CD4-positive, alpha-beta T cell treated with Interleukin-17A for 1 hour (primary cell): ENCODE measurements around the gene ZBTB38.

Experiments
- DNase-seq: peaks from one replicate; pipeline ENCODE4 v3.0.0-alpha.2; 2020

The ZBTB38 gene

GRCh38 chr3:141337991-141338390 is 30.3 kb upstream of the ZBTB38 start:
- no peak for DNase-seq

GRCh38 chr3:141338881-141339280 is 29.4 kb upstream of the ZBTB38 start:
- DNase-seq, result no peak

GRCh38 chr3:141341536-141341935 is 26.8 kb upstream of the ZBTB38 start:
- DNase-seq, result no peak

GRCh38 chr3:141342386-141342785 is 25.9 kb upstream of the ZBTB38 start:
- DNase-seq, result no peak

- DNase-seq, result no peak
Observed at GRCh38 chr3:141343077-141343476, 25.2 kb upstream of the ZBTB38 start.

DNA sequence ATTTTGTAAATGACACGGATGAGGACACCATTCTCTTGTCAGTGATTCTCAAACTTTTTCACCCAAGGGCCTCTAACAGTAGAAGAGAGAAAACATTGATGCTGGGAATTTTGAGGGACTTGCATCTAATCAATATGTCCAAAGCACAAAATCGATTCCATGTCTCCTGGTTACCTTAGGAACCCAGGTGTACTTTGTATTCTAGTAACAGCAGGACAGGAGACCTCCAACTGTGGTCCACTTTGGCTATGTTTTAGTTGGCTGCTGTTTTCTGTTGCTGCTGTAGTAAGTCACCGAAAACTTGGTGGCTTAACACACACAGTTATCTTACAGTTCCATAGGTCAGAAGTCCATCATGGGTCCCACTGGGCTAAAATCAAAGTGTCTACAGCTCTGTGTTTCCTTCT is 24.4 kb upstream of the ZBTB38 start:
- DNase-seq, result no peak

DNA sequence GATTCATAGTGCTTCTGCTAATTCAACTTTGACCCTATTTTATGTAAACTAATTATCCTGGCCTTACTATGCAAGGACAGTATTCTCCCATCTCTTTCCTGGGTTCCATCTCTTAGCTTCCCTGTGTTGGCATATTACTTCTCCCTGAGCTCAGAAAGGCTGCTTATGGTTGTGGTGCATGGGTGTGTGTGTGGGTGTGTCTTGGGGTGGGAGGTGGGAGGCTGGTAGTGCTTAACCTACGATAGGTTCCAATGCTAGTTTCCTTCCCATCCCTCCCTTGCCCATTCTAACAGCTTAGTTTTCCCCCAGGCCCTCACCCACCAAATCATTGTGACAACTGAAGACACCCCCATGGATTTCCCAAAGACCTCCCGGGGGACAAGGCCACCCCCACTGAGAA is 22.8 kb upstream of the ZBTB38 start:
- DNase-seq, result no peak

GRCh38 chr3:141346007-141346406 is 22.3 kb upstream of the ZBTB38 start:
- no peak for DNase-seq

GRCh38 chr3:141346418-141346817 is 21.9 kb upstream of the ZBTB38 start:
- DNase-seq, result no peak

DNA sequence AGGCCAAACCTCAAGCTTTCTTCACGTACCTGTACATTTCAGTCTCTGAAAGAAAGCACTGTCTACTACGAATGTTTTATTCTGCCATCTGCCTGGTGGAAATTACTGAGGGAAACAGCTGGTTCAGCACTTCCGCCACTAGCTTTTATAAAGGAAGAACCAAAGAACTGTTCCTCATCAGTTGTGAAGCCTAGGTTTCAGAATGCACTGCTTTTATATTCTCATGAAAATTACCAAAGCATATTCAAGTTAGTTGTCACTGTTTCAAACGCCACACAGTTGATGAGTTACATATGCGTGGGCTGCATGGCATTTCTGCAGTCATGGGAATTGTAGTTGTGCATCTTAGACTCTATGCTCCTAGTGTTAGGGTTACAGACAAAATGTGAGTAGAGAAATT is 21.5 kb upstream of the ZBTB38 start:
- DNase-seq, result no peak

DNA sequence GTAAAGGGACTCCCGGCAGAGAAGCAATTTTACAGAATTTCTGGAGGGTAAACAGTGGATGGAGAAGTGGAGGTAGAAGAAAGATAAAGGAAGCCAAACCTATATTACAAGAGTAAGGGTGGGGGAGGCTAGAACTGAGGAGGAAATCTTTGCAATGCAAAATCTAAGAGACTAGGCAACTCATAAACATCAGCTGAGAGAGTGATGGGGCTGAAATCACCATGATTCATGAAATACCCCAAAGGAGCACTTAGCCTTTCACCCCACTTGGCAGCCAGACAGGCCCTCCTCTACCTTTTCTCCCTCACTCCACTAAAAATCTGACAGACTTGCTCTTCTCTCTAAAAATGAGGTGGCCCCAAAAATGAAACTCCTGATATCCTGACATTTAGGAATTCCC is 19.5 kb upstream of the ZBTB38 start:
- DNase-seq, result no peak

- no peak for DNase-seq
Observed at GRCh38 chr3:141349711-141350110, 18.6 kb upstream of the ZBTB38 start.

DNA sequence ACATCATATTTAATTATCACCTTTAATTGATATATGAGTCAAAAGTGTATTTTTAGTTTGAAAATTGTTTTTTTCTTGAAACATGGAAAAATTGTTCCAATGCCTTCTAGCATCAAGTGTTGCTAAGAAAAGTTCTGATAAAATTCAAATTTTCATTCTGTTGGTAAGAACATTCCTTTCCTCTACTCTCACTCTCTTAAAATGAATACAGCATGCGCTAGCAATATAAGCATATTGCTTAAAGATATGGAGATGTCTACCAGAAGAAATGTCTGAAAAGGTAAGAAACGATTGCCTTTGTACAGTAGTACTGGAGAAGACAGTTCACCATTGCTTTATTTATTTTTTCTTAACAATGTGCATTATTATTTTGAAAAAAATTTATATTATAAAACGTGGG is 17.6 kb upstream of the ZBTB38 start:
- DNase-seq, result no peak

DNA sequence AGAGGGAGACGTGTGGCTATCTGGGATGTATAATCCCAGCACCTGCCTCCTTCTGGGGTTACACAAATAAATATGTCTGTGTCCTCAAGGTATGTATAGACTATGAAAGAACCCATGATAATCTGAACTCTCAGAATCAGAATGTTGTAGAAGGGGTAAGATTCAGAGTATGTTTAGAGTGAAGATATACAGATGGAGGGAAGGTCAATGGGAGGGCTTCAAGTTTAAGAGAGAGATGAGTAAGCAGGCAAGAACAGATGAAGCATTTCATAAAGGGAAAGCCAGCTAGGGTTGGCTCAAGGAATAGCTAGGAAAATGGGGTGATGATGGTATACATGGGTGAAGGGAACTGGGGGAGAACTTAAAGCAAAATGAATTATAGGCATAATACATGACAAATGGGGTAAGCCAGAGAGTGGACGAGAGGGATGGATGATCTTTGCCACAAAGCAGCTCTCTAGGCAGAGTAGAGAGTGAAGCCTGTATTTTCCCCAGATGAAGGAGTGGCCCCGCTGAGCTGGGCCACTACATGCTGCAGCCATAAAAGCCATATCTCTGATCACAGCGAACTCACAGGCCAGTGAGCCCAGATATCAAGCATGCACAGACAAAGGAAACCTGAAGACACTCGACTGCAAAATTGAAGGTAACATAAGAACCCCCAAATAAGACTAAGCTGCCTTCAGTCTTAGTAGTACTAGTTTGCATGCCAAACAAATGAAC is 15.9 kb upstream of the ZBTB38 start:
- no peak for DNase-seq

DNA sequence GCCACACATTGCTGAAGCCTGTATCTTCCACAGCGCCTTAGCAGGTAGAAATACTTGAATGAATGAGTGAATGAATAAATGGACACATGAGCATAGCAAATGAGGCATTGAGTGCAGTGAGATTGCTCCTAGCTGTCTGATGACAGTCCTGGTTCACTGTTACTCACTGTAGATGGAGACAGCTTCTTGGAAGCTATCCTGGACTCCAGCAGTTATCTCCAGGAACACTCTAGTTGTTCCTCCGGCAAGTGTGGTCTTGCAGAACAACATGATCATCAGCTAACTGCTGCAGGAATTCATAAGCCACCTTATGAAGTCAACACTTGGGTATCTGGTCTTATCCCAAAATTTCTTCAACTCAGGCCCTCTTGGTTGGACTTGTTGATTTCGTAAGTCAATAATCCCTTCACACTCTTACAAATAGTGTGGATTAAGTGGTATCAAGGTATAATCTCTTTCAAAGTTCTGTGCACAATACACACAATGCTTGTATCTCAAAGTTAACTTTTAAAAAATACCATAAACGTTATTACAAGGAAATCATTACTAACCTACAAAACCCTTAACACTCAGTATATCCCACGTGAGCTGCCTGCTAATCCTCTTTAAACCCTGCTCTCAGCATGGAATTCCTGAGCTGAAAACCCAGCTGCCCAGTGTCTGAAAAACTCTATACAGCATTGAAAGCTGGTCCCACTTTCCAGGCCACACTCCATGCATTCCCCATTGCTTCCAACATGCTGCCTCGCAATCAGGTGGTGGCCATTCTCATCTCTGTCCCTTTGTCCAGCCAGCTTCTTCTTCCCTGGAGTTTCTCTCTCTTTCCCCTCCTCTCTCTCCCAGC is 14.4 kb upstream of the ZBTB38 start:
- no peak for DNase-seq

GRCh38 chr3:141354517-141354916 is 13.8 kb upstream of the ZBTB38 start:
- no peak for DNase-seq

DNA sequence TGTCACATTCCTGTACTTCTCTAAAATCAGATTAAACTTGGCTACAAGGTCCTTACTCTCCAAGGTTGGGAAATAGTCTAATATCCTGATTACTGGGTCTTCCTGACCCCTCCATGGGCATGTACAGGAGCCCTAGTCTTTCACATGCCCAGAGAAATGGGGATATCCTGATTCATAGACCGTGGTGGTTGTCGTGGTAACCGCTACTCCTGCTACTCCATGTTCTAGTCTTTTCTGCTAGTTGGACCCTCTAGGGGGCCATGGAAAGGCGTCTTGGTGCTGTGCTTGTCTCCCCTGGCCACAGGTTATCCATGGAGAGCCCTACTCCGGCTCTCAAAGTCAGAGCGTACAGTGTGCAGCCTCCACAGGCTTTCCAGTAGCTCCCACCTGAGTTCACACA is 13.1 kb upstream of the ZBTB38 start:
- no peak for DNase-seq

- no peak for DNase-seq
Observed at GRCh38 chr3:141356046-141356445, 12.3 kb upstream of the ZBTB38 start.

- DNase-seq, result peak; percentile 67
Observed at GRCh38 chr3:141360888-141361598, 7.3 kb upstream of the ZBTB38 start.

DNA sequence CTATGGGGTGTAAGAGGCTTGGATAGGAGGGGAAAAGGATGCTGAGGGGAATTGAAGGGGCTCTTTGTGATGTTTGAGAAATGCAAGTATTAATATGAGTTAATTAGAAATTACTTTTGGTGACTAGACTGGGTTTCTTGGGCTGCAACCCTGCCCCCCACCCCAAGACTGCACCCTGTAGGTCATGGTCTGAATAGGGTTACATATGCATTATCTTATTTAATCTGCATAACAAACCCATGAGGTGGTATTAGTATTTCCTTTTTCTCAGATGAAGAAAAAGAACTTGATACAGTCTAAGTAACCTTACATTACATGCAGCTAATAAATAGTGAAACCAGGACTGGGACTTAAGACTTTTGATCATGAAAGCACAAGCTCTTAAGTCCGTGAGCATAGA is 5.6 kb upstream of the ZBTB38 start:
- DNase-seq, result no peak

DNA sequence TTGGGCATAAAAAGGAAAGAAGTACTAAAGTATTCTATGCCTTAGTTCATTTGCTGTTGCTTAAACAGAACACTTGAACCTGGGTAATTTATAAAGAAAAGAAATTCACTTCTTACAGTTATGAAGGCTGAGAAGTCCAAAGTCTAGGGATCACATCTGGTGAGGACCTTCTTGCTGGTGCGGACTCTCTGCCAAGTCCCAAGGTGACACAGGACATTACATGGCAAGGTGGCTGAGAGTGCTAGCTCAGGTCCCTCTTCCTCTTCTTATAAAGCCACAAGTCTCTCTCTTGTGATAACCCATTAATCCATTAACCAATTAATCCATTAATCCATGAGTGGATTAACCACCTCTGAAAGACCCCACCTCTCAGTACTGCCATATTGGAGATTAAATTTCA is 3.1 kb upstream of the ZBTB38 start:
- no peak for DNase-seq

DNA sequence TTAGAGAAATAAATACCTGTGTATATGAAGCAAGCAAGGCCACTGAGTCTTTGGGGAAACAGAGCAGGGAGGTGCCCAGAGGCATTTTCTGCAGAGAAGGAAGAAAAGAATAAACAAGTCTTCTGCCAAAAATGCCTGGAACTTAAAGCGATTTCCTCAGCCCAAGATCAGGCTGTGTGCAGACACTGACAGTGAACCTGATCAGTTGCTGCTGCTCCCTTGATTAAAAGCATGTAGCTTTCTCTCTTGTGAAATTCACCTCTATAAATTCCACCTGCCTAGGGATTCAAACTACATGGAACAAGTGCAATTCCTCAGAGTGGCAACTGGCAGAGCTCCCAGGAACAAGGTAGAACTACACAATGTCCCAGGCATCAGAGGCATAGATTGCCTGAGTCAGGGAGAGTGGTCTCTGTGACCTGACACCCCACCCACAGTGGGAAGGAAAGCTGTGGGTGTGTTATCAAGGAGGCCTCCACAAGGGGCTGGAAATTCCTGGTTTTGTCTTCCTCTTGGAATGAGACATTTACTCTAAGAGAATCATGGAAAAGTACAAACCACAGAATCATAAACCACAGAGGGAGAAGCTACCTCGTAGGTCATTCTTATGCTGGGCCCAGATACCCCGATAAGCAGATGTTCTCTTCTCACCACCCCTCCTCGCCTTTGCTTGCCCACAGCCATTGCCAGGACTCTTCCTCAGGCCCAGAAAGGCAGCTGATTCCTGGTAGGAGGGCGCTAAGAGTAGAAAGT is 1.8 kb upstream of the ZBTB38 start:
- no peak for DNase-seq
